NCI-H345 treated with DMSO at 0.1 percent for 48 hours (cell line): Measurements from ENCODE around the gene TRIM45.
"Not testable (repeated sequence)": the region's sequence is repeated elsewhere in the genome, so short reads cannot be mapped to it uniquely, and the experiment has no call there.

Experiments
- DNase-seq: peaks from one replicate; lab custom pipeline; 2025; ENCODE audit not compliant: unreplicated experiment; lab: John Stamatoyannopoulos, UW

The TRIM45 gene

GRCh38 chr1:117101858-117102257, 19.7 kb downstream of the TRIM45 start:
- DNase-seq = not testable (repeated sequence)

GRCh38 chr1:117101334-117101733, 20.2 kb downstream of the TRIM45 start:
- DNase-seq = no peak

- DNase-seq = no peak
Observed at GRCh38 chr1:117098287-117098890, 23.2 kb downstream of the TRIM45 start.

- no peak for DNase-seq
Observed at GRCh38 chr1:117097443-117097842, 24.1 kb downstream of the TRIM45 start.

- no peak for DNase-seq
Observed at GRCh38 chr1:117096951-117097408, 24.6 kb downstream of the TRIM45 start.

- no peak for DNase-seq
Observed at GRCh38 chr1:117094841-117095604, 26.5 kb downstream of the TRIM45 start.

GRCh38 chr1:117093870-117094621, 27.5 kb downstream of the TRIM45 start:
- DNase-seq = no peak

GRCh38 chr1:117093091-117093534, 28.4 kb downstream of the TRIM45 start:
- DNase-seq = no peak

- no peak for DNase-seq
Observed at GRCh38 chr1:117092594-117092993, 29.0 kb downstream of the TRIM45 start.

- DNase-seq = no peak
Observed at GRCh38 chr1:117089996-117090395, 31.6 kb downstream of the TRIM45 start.

- no peak for DNase-seq
Observed at GRCh38 chr1:117087686-117088085, 33.9 kb downstream of the TRIM45 start.

- DNase-seq = no peak
Observed at GRCh38 chr1:117084231-117084630, 37.3 kb downstream of the TRIM45 start.

GRCh38 chr1:117079737-117080136, 41.8 kb downstream of the TRIM45 start:
- DNase-seq = no peak

GRCh38 chr1:117077267-117077666, 44.3 kb downstream of the TRIM45 start:
- no peak for DNase-seq

- no peak for DNase-seq
Observed at GRCh38 chr1:117076648-117077047, 44.9 kb downstream of the TRIM45 start.

- no peak for DNase-seq
Observed at GRCh38 chr1:117070124-117070523, 51.4 kb downstream of the TRIM45 start.

- DNase-seq = no peak
Observed at GRCh38 chr1:117069220-117069844, 52.2 kb downstream of the TRIM45 start.

GRCh38 chr1:117068580-117068979, 53.0 kb downstream of the TRIM45 start:
- no peak for DNase-seq

GRCh38 chr1:117067533-117068370, 53.8 kb downstream of the TRIM45 start:
- peak; percentile 26 for DNase-seq

GRCh38 chr1:117066367-117066766, 55.2 kb downstream of the TRIM45 start:
- DNase-seq = no peak
